Thoracic aorta (tissue), 2 donors: ENCODE measurements around the gene CEACAM20. TPM values are rescaled to one million over a fixed set of nuclear protein-coding genes. Genes with fewer than 3 reads are reported as not detected.

Experiments
- ATAC-seq: fragments of 150-250 bp; one replicate; pipeline ENCODE4 v1.8.0; 2017; ENCODE audit warnings: low read depth; ENCODE audit not compliant: insufficient number of reproducible peaks, low FRiP score
- DNase-seq: peaks from one replicate; pipeline ENCODE4 v3.0.0-alpha.2; 2020; ENCODE audit warnings: low spot score
- H3K27ac ChIP-seq, 2 donors: fragments of 200-600 bp; sonication (generic); 1 replicate in 1 of 2; 2 replicates in 1 of 2; pipeline ENCODE4 v1.5.1; 2016; ENCODE audit warnings: mild to moderate bottlenecking in 2 of 2, moderate library complexity in 2 of 2
- H3K27me3 ChIP-seq: fragments of 200-600 bp; sonication (generic); replicated peaks from 2 replicates; pipeline ENCODE4 v1.6.0; 2016; ENCODE audit warnings: mild to moderate bottlenecking; ENCODE audit not compliant: insufficient read depth
- H3K36me3 ChIP-seq: fragments of 200-600 bp; sonication (generic); one replicate; pipeline ENCODE4 v1.5.1; 2016
- H3K4me1 ChIP-seq, 2 donors: fragments of 200-600 bp; sonication (generic); 1 replicate in 1 of 2; 2 replicates in 1 of 2; pipeline versions ENCODE4 v1.5.1 to v1.6.0; 2016; ENCODE audit warnings: low read depth in 2 of 2, mild to moderate bottlenecking in 1 of 2; ENCODE audit not compliant: control insufficient read depth in 1 of 2
- H3K4me3 ChIP-seq: fragments of 200-600 bp; sonication (generic); 2 replicates; pipeline ENCODE4 v1.5.1; 2016; ENCODE audit warnings: mild to moderate bottlenecking
- H3K9me3 ChIP-seq: fragments of 200-600 bp; sonication (generic); 2 replicates; pipeline ENCODE4 v1.5.1; 2016
- total RNA-seq, 2 donors: library from RNA; depleted of rRNA; stranded (reverse); fragments of >200 nt; gene quantifications; one replicate each; pipeline versions ENCODE4 v1.1.0 to v1.2.3, GENCODE V29; 2016
- TF ChIP-seq, protein P1 (sequence below): fragments of 200-600 bp; sonication (generic); IDR thresholded peaks from one replicate; pipeline ENCODE4 v1.5.1; 2019; ENCODE audit warnings: antibody characterized with exemption

Gene CEACAM20
- total RNA-seq, 2 donors from 2014 or later, result not detected

DNA sequence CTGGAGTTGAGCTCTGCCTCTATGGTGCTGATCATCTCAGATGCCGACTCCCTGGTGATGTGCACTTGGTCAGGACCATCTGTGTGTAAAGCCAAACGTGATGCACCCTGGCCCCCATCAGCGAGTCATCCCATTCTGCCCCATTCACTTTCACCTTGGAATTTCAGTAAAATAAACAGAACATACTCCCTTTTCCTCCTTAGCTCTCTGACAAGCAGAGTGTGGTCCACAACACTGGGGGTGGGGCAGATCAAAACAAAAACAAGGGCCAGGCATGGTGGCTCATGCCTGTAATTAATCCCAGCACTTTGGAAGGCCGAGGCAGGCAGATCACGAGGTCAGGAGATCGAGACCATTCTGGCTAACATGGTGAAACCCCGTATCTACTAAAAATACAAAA is 12.3 kb downstream of the CEACAM20 start:
- ATAC-seq (no peak), DNase-seq (no peak)
- no peaks in the 10 kb centered on the region for H3K4me1 ChIP-seq
- no peaks in the 10 kb centered on the region for H3K36me3 ChIP-seq
- H3K27ac ChIP-seq, result no peak overlapping the region
- H3K4me3 ChIP-seq, result no peak overlapping the region
- no peaks in the 10 kb centered on the region for H3K27me3 ChIP-seq
- H3K9me3 ChIP-seq, result no peaks in the 10 kb centered on the region
- TF ChIP-seq, protein P1, sequence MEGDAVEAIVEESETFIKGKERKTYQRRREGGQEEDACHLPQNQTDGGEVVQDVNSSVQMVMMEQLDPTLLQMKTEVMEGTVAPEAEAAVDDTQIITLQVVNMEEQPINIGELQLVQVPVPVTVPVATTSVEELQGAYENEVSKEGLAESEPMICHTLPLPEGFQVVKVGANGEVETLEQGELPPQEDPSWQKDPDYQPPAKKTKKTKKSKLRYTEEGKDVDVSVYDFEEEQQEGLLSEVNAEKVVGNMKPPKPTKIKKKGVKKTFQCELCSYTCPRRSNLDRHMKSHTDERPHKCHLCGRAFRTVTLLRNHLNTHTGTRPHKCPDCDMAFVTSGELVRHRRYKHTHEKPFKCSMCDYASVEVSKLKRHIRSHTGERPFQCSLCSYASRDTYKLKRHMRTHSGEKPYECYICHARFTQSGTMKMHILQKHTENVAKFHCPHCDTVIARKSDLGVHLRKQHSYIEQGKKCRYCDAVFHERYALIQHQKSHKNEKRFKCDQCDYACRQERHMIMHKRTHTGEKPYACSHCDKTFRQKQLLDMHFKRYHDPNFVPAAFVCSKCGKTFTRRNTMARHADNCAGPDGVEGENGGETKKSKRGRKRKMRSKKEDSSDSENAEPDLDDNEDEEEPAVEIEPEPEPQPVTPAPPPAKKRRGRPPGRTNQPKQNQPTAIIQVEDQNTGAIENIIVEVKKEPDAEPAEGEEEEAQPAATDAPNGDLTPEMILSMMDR, result no peak

DNA sequence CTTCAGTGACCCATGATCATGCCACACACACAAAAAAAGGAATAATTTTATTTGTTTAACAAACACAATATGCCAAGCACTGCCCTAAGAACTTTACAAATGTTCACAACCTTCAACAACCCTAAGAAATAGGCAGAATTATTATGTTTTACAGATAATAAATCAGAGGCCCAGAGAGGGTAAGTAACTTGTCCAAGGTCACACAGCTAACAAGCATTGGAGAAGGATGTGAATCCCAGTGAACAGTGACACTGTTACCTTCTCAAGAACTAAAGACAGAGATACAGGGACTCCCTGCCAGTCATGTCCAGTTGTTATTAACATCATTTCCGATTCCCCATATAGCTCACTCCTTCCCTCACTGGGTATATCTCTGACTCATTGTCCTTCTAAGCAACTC is 13.6 kb downstream of the CEACAM20 start:
- TF ChIP-seq, protein P1, result no peak
- H3K27me3 ChIP-seq, result no peaks in the 10 kb centered on the region
- no peak overlapping the region for H3K27ac ChIP-seq
- H3K9me3 ChIP-seq, result no peaks in the 10 kb centered on the region
- DNase-seq (no peak), ATAC-seq (no peak)
- H3K4me1 ChIP-seq, result no peaks in the 10 kb centered on the region
- no peaks in the 10 kb centered on the region for H3K36me3 ChIP-seq
- no peak overlapping the region for H3K4me3 ChIP-seq

DNA sequence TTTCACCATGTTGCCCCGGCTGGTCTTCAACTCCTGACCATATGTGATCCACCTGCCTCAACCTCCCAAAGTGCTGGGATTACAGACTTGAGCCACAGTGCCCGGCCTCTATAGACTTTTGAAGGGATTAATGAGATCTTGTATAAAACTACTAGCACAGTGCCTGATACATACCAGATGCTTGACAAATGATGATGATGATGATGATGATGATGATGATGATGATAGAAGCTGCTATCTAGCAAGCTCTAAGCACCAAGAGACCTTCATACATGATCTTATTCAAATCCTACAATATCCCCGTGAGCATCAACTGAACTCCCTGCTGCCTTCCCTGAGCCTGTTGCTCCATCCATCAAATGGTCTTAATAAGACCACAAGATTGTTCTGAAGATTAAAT is 14.4 kb downstream of the CEACAM20 start:
- no peaks in the 10 kb centered on the region for H3K27me3 ChIP-seq
- no peaks in the 10 kb centered on the region for H3K9me3 ChIP-seq
- H3K27ac ChIP-seq, result no peak overlapping the region
- DNase-seq, result no peak
- H3K4me3 ChIP-seq, result no peak overlapping the region
- no peaks in the 10 kb centered on the region for H3K4me1 ChIP-seq
- TF ChIP-seq, protein P1, result no peak
- ATAC-seq, result no peak
- H3K36me3 ChIP-seq, result no peaks in the 10 kb centered on the region

DNA sequence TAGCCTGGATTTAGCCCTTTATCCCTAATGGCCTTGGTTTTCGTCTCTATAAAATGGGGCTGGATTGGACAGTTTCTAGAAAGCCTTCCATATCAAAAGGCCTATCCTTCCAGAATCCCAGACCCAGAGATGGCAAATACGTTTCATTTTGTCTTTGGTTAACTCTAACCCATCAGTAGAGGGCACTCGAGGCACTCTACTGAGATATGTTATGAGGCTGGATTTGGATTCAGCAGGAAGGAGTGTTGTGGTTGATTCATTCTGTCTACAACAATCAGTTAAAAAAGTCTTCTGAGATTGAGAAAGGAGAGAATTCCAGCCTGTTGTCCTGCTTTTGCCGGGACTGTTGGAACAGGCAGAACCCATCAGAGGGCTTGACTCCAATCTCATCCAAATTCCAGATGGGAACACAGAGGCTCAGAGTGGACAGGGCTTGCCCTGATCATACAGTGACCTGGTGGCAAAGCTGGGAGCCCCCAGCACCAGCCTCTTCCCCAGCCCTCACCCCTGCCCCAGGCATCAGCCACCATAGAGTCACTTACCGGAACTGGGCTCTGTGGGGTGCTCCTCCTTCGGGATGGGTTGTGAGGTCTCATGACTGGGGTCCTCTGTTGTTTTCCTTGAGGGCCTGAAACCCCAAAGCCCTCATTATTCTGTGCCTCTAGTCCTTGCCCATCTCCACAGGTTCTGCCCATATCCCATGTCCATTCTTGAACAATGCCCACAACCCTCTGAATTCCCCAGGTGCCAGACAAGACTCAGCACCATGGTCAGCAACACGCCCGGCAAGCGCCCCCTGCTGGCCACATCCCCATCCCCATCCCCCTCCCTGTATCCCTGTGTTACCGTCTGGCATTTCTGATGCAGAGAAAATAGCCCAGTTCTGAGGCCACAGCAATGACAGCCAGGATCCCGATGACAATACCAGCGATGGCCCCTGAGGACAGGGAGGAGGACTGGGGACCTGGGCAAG is 16.9 kb downstream of the CEACAM20 start:
- DNase-seq (no peak), ATAC-seq (no peak)
- Histone ChIP-seq H3K9me3 (no peaks in the 10 kb centered on the region), H3K4me1 (no peaks in the 10 kb centered on the region), H3K4me3 (no peak overlapping the region), H3K36me3 (no peaks in the 10 kb centered on the region), H3K27ac (no peak overlapping the region), H3K27me3 (no peaks in the 10 kb centered on the region)
- TF ChIP-seq, protein P1, result no peak

DNA sequence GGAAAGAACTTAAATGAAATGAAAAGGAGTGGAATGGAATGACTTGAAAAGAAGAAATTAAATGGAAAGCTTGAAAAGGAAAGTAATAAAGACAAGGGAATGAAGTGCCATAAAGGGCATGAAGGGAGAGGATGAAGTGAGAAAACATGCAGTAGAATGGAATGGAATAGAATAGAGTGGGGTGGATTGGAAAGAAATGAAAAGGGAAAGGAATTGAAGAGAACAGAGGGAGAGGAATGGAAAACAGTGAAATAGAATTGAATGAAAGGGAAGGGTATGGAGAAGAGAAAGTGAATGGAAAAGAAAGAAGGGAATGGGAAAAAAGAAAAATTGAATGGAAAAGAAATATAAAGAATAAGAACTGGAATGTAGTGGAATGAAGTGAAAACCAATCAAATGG is 20.0 kb downstream of the CEACAM20 start:
- H3K4me3 ChIP-seq, result no peak overlapping the region
- H3K27me3 ChIP-seq, result no peaks in the 10 kb centered on the region
- TF ChIP-seq, protein P1, result no peak
- H3K9me3 ChIP-seq, result no peaks in the 10 kb centered on the region
- ATAC-seq (no peak), DNase-seq (no peak)
- no peaks in the 10 kb centered on the region for H3K36me3 ChIP-seq
- H3K4me1 ChIP-seq, result no peaks in the 10 kb centered on the region
- no peak overlapping the region for H3K27ac ChIP-seq
